Activated T-cell treated with anti-CD3 and anti-CD28 coated beads for 48 hours (primary cell): ENCODE measurements around the gene AMPD3.
A peak's percentile ranks its signal among the peaks of the same experiment; 100 is the strongest.

ENCODE experiments used
- DNase-seq: peaks from one replicate; pipeline ENCODE4 v3.0.0-alpha.2; 2020; ENCODE audit warnings: low read depth

The AMPD3 gene

DNA sequence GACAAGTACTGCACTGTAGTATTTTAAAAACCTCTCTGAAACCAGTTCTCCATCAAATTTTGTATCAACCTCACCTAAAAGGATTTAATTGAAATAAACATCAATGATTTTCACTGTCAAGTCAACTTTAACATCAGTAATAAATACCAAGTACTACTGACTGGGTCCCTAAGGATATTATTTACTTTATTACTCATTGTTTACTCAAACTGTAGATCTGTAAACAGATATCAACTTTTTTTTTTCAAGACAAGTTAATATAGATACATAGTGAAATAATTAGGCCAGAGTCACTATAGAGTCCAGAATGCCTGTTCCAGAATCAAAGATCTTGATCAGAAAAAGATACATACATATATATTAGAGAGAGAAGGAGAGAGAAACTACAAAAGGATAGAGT lies 84.3 kb downstream of the AMPD3 start:
- no peak for DNase-seq

DNA sequence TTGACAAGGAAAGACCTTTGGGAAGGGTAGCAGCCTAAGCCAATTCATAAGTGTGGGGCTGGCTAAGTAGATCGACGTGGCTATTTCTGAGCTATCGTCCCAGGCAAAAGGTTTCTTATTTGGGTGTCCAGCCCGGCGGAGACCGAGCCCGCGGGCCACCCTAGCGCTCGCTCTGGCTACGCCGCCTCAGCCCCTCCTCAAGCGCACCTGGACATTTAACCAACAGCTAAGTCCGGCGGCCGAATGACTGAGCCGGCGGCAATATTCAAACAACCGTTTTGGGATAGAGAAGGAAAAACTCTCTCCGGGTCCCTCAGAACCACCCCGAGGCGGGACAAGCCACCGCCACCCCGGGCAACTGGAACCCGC lies 85.5 kb downstream of the AMPD3 start:
- DNase-seq, result no peak

DNA sequence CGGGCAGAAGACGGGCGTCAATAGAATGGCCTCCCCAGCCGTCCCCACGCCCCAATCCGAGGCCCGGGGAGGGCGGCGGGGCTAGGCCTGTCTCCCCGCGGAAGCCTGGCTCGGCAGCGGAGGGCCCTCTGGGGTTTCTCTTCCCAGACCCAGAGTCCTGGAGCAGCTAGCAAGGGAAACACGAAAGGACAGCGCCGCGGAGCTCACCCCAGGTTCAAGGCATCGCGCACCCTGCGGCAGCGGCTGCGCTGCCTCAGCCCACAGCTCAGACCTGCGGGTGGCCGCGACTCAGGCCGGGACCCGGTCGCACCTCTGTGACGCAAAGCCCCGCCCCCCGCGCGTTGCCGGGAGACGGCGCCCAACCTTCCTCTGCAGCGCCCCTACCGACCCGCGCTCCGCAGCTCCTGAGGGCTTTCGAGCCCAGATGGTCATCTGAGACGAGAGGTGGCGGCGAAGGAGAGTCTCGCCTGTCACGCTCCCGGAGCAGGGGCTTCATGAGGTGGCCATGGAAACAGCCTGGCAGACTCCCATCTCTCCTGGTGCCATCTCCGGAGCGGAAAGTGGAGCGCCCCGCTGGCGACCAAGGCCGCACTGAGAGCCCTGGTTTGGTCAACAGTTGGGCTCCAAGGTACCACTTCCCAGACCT lies 86.0 kb downstream of the AMPD3 start, which contains the start of gene RNF141:
Gene RNF141 (minus strand): TSS at position 273 of the 646 bp plus-strand sequence. CDS start 7,029 bp downstream, outside the sequence.
- DNase-seq, result peak; percentile 97

DNA sequence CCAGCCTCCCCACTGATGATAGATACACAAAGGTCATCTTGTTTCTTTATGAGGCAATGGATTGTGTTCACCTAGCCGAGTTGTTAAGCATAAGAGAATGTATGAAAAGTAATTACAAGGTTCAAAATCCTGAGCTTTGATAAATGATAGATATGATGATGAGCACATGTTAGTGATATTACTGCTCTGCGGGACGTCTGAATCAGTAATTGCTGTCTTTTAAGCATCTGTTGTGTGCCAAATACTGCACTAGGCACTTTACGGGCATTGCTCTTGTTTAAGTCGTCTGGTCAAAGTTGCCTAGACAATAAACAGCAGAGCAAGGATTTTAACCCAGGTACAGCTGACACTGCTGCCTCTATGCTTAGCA lies 86.5 kb downstream of the AMPD3 start:
- DNase-seq, result no peak

DNA sequence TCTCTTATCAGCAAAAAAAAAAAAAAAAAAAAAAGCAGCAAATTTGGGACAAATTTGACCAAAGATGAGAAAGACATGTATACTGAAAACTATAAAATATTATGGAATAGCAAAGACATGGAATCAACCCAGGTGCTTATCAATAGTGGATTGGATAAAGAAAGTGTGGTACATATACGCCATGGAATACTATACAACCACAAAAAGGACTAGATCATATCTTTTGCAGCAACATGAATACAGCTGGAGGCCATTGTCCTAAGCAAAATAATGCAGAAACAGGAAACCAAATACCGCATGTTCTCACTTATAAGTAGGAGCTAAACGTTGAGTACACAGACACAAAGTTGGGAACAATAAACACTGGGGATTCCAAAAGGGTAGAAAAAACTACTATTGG lies 87.7 kb downstream of the AMPD3 start:
- DNase-seq, result no peak

DNA sequence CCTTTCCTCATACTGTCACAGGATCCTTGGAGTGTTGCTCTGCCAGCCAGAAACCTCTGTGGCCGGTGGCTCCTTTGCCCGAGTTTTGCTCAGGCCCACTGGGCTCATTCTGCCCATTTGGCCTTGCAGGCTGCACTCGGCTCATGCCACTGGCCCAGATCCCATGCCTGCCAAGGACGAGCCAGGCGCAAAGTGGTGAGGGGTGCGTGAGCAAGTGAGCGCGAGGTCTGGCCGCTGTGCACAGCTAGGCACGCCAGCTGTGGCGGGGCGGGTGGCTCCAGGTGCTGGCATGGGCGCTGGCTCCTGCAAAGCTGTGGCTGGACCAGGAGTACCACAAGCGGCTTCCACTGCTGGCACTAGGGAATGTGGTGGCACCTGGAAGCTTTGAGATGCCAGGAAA lies 88.7 kb downstream of the AMPD3 start:
- DNase-seq, result no peak

DNA sequence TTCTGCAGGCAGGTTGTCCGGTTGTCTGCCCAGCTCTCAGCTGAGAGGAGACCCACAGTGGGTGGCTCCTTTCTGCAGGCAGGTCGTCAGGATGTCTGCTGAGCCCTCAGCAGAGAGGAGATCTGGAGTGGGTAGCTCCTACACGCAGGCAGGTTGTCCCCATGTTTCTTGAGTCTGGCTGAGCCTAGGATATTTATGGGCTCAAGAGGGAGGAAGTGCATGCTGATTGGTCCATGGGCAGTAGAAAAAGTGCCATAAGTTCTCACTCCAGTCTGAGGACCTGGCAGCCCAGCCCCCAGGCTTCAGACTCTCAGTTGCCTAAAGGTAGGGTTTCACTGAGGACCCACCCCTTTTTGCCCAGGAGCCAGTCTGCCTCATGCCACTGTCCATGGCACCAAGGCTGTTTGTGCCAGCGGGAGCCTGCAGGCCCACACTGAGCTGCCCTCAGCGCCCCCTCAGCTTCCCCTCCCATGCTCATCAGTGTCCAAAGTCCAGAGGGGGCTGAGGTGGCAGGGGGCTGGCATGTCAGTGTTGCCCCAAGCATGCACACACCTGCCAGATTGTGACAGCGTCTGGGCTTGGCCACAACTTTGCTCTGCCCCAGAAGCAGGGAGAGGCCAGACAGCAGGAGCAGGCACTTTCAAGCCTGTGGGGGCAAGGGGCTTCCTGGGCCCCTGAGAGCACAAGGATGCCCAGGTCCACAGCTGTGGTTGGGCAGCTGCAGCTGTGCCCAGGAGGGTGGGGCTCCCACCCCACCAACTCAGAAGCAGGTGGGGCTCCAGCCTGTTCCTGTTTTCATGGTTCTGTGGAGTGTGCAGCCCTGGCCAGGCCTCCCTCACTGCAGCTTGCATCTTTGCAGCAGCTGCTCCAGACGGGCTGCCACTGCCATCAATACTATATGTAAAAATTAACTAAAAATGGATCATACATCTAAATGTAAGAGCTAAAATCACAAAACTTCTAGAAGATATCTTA lies 89.7 kb downstream of the AMPD3 start:
- no peak for DNase-seq

DNA sequence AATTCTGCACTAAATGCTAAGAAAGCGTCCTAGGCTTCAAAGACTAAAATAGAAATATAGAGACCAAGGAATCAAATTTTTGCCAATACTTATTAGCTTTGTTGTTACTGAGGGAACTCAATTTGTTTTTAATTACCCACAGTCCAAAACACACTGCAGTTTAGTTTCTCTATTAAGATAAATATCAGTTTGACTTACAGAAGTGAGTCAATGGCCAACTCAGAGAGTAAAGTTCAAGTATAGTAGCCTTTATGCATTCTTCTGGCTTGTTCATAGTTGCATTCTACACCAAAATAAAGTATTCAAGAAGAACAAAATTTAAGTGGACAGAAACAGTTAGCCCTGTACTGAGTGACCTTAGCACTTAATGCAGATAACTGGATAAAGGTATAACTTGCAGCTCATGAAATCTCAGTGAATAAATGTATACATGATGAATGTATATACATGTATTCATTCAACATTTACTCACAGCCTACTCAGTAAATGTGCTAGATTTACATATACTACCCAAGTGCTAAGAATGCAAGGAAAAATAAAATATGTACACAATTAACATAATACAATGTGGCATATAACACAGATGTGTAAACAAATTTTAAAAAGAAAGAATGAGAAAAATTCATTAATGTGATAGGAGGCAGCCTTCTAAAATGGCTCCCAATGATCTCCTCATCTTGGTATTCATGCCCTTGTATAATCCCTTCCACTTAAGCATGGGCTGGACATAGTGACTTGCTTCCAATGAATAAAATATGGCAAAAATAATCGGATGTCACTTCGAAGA lies 95.6 kb downstream of the AMPD3 start:
- no peak for DNase-seq

DNA sequence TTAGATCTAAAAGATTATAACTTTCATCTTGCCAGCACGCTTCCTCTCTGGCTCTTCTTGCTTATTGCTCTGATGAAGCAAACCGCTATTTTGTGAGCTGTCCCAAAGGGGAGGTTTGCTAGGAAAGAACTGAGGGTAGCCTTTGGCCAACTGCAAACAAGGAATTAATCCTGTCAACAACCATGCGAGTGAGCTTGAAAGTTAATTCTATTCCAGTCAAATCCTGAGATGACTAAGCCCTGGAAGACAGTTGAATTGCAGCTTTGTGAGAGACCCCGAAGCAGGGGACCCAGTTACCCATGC lies 96.2 kb downstream of the AMPD3 start:
- no peak for DNase-seq

DNA sequence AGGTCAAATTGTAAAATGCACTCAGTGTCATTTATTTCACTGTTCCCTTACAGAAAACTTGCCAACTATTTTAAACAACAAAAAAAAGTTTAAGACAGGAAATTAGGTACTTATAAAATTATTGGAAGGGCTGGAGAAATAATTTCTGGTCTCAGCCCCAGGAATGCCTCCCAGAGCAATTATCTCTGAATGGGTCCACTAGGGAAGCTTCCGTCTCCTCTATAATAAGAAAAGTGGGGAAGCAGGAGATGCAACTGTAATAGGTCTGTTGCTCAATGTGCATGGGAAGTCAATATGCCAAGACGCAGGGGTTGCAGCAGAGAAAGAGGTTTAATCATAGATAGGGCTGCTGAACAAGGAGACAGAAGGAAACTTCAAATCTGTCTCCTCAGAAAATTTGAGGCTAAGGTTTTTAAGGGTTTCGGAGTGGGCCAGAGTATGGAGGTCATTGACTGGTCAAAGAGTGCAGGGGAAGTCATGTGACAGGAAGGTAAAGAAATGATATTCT lies 96.8 kb downstream of the AMPD3 start:
- no peak for DNase-seq

DNA sequence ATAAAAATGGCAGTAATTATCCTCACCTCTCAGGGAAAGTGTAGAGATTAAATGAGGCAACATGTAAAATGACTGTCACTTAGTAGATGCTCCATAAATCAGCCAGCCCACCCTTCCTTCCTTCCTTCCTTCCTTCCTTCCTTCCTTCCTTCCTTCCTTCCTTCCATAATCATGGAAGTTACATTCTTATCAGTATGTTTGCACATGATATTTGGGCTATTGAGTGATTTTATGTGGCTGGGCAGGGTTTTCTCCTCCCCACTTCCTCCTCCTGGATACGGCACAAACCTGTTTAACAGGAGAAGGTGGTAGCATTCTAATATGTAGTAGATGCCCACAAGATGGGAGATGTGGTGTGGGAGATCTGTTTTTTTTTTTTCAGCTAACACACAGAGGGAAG lies 101.5 kb downstream of the AMPD3 start:
- DNase-seq, result no peak
